SH-SY5Y (cell line): ENCODE data around the gene CA10.

ENCODE experiments used
- GATA2 ChIP-seq: IDR thresholded peaks from 2 replicates; pipeline ENCODE4 v1.6.1; 2011; ENCODE audit warnings: mild to moderate bottlenecking, low read depth, low read length
- GATA3 ChIP-seq: IDR thresholded peaks from 2 replicates; pipeline ENCODE4 v1.6.1; 2011; ENCODE audit warnings: low read depth, mild to moderate bottlenecking, low read length, moderate library complexity

GRCh38 chr17:51598824-51599223 lies 559.7 kb downstream of the CA10 start:
- TF ChIP-seq GATA2 (no peak), GATA3 (no peak)
